ENCODE measurements around the gene SETD2. TPM values are rescaled to one million over a fixed set of nuclear protein-coding genes. Genes with fewer than 3 reads are reported as not detected.
A peak's percentile ranks its signal among the peaks of the same experiment; 100 is the strongest.

Gene SETD2
- total RNA-seq, 2 experiments from 2014 or later = 55.7 to 74.5 TPM

GRCh38 chr3:46982546-46982945, 181.4 kb downstream of the SETD2 start:
- H3K4me2 ChIP-seq (ENCODE audit: low read length) = peak overlapping the region; percentile 90
- DNase-seq (ENCODE audit: low spot score) = no peak
- peaks cover 82% of the 10 kb centered on the region for H3K4me1 ChIP-seq (ENCODE audit: insufficient read depth, low read length, poor library complexity, severe bottlenecking)
- POLR2A ChIA-PET = interaction anchor here (0.9 to 5.6 kb wide), 5 partner anchors 9 to 55 kb away, joined by 3 to 39 read pairs (median 4); no protein-coding TSS in a partner anchor
- no TSS peak for BruUV-seq (replicated peaks)
- no peak overlapping the region for H3K27ac ChIP-seq (ENCODE audit: low read depth, low read length, poor library complexity, severe bottlenecking)
- no peaks in the 10 kb centered on the region for H4K20me1 ChIP-seq (ENCODE audit: insufficient read depth, low read length)
- intact Hi-C loops (cut with micrococcal nuclease; ENCODE audit: unreplicated experiment) = no loop called here
- TF ChIP-seq EZH2phosphoT487 (IDR thresholded peaks at IDR 0.05; ENCODE audit: borderline replicate concordance, low read depth, low read length) (no peak), CTCF (conservative IDR thresholded peaks at IDR 0.05; ENCODE audit: low read length) (no peak)
- H3K36me3 ChIP-seq (ENCODE audit: insufficient read depth, low read length) = peaks cover 9% of the 10 kb centered on the region; the same call in 1 of the 2 replicates
- H3K9me2 ChIP-seq (ENCODE audit: insufficient read depth, low read length) = no peaks in the 10 kb centered on the region
- no peak overlapping the region for H2AFZ ChIP-seq (ENCODE audit: low read length)
- CTCF ChIA-PET (ENCODE audit: unreplicated experiment) = no interaction called here
- peaks cover 70% of the 10 kb centered on the region for H3K79me2 ChIP-seq (ENCODE audit: insufficient read depth, low read depth, low read length)
- H3K4me3 ChIP-seq (ENCODE audit: low read depth, low read length, poor library complexity, severe bottlenecking) = peak overlapping the region; percentile 52
- no peaks in the 10 kb centered on the region for H3K9me3 ChIP-seq (ENCODE audit: low read length)

GRCh38 chr3:46981932-46982471, 181.9 kb downstream of the SETD2 start:
- DNase-seq (ENCODE audit: low spot score) = no peak
- intact Hi-C loops (cut with micrococcal nuclease; ENCODE audit: unreplicated experiment) = no loop called here
- no peaks in the 10 kb centered on the region for H4K20me1 ChIP-seq (ENCODE audit: insufficient read depth, low read length)
- H3K4me3 ChIP-seq (ENCODE audit: low read depth, low read length, poor library complexity, severe bottlenecking) = peak overlapping the region; percentile 52
- no peak overlapping the region for H2AFZ ChIP-seq (ENCODE audit: low read length)
- TF ChIP-seq EZH2phosphoT487 (IDR thresholded peaks at IDR 0.05; ENCODE audit: borderline replicate concordance, low read depth, low read length) (no peak), CTCF (conservative IDR thresholded peaks at IDR 0.05; ENCODE audit: low read length) (no peak)
- no TSS peak for BruUV-seq (replicated peaks)
- no peaks in the 10 kb centered on the region for H3K9me3 ChIP-seq (ENCODE audit: low read length)
- no peaks in the 10 kb centered on the region for H3K9me2 ChIP-seq (ENCODE audit: insufficient read depth, low read length)
- H3K27ac ChIP-seq (ENCODE audit: low read depth, low read length, poor library complexity, severe bottlenecking) = peak overlapping the region; percentile 35
- peaks cover 64% of the 10 kb centered on the region for H3K79me2 ChIP-seq (ENCODE audit: insufficient read depth, low read depth, low read length)
- H3K4me1 ChIP-seq (ENCODE audit: insufficient read depth, low read length, poor library complexity, severe bottlenecking) = peaks cover 82% of the 10 kb centered on the region
- H3K4me2 ChIP-seq (ENCODE audit: low read length) = peak overlapping the region; percentile 90
- CTCF ChIA-PET (ENCODE audit: unreplicated experiment) = no interaction called here
- POLR2A ChIA-PET = interaction anchor here (0.7 to 5.6 kb wide), 6 partner anchors 9 to 54 kb away, joined by 3 to 39 read pairs (median 4); no protein-coding TSS in a partner anchor
- peaks cover 9% of the 10 kb centered on the region; the same call in 1 of the 2 replicates for H3K36me3 ChIP-seq (ENCODE audit: insufficient read depth, low read length)

GRCh38 chr3:46979958-46980497, 183.9 kb downstream of the SETD2 start:
- no peaks in the 10 kb centered on the region for H4K20me1 ChIP-seq (ENCODE audit: insufficient read depth, low read length)
- H3K9me2 ChIP-seq (ENCODE audit: insufficient read depth, low read length) = no peaks in the 10 kb centered on the region
- BruUV-seq (replicated peaks) = TSS peak; percentile 46
- ChIA-PET CTCF (ENCODE audit: unreplicated experiment) (interaction anchor here (0.6 to 1.5 kb wide), 3 partner anchors 27 to 56 kb away, joined by 3 to 6 read pairs (median 5); no protein-coding TSS in a partner anchor), POLR2A (interaction anchor here (0.9 to 5.6 kb wide), 7 partner anchors 10 to 53 kb away, joined by 3 to 39 read pairs (median 4); no protein-coding TSS in a partner anchor)
- H3K4me3 ChIP-seq (ENCODE audit: low read depth, low read length, poor library complexity, severe bottlenecking) = peak overlapping the region; percentile 96
- TF ChIP-seq EZH2phosphoT487 (IDR thresholded peaks at IDR 0.05; ENCODE audit: borderline replicate concordance, low read depth, low read length) (no peak), CTCF (conservative IDR thresholded peaks at IDR 0.05; ENCODE audit: low read length) (no peak)
- DNase-seq (ENCODE audit: low spot score) = no peak
- H2AFZ ChIP-seq (ENCODE audit: low read length) = no peak overlapping the region
- peak overlapping the region; percentile 77 for H3K27ac ChIP-seq (ENCODE audit: low read depth, low read length, poor library complexity, severe bottlenecking)
- H3K4me2 ChIP-seq (ENCODE audit: low read length) = peak overlapping the region; percentile 90
- peaks cover 58% of the 10 kb centered on the region for H3K79me2 ChIP-seq (ENCODE audit: insufficient read depth, low read depth, low read length)
- peaks cover 65% of the 10 kb centered on the region for H3K4me1 ChIP-seq (ENCODE audit: insufficient read depth, low read length, poor library complexity, severe bottlenecking)
- peaks cover 10% of the 10 kb centered on the region for H3K36me3 ChIP-seq (ENCODE audit: insufficient read depth, low read length)
- intact Hi-C loops (cut with micrococcal nuclease; ENCODE audit: unreplicated experiment) = loop anchor here (2.0 kb wide), 1 partner anchor 53 kb away; no protein-coding TSS in a partner anchor
- H3K9me3 ChIP-seq (ENCODE audit: low read length) = no peaks in the 10 kb centered on the region
